Chondrocyte (in vitro differentiated cells): ENCODE measurements around the gene ZNF700. TPM values are rescaled to one million over a fixed set of nuclear protein-coding genes. Genes with fewer than 3 reads are reported as not detected.
"Not testable (repeated sequence)": the region's sequence is repeated elsewhere in the genome, so short reads cannot be mapped to it uniquely, and the experiment has no call there.

Experiments used
- DNase-seq: peaks from one replicate; pipeline ENCODE4 v3.0.0; 2021; ENCODE audit warnings: mixed read lengths, low spot score
- H3K27ac Mint-ChIP-seq: one replicate; pipeline ENCODE4 v1.8.0; 2021; ENCODE audit warnings: mild to moderate bottlenecking, moderate library complexity, mixed read lengths; ENCODE audit not compliant: unreplicated experiment
- H3K27me3 Mint-ChIP-seq: 2 replicates; pipeline ENCODE4 v1.8.0; 2021; ENCODE audit warnings: low read depth, mixed read lengths
- H3K36me3 Mint-ChIP-seq: 2 replicates; pipeline ENCODE4 v1.8.0; 2021; ENCODE audit warnings: low read depth, mixed read lengths
- H3K4me1 Mint-ChIP-seq: 2 replicates; pipeline ENCODE4 v1.8.0; 2021; ENCODE audit warnings: low read depth, mild to moderate bottlenecking, mixed read lengths
- H3K4me3 Mint-ChIP-seq: one replicate; pipeline ENCODE4 v1.8.0; 2021; ENCODE audit warnings: mild to moderate bottlenecking, moderate library complexity, mixed read lengths; ENCODE audit not compliant: unreplicated experiment
- H3K9me3 Mint-ChIP-seq: 2 replicates; pipeline ENCODE4 v1.8.0; 2021; ENCODE audit warnings: low read depth, mixed read lengths
- CTCF ChIP-seq: fragments of 200-600 bp; sonication (generic); IDR thresholded peaks from 2 replicates; pipeline ENCODE4 v1.5.0; 2021; ENCODE audit warnings: antibody characterized with exemption, mild to moderate bottlenecking, moderate library complexity
- total RNA-seq: library from RNA; stranded (reverse); gene quantifications from 3 replicates; pipeline ENCODE4 v1.2.1, GENCODE V29; 2021

ZNF700 gene
- total RNA-seq, 1 donor from 2014 or later = 5.5 TPM

- no peak for DNase-seq
- H3K27me3 Mint-ChIP-seq = no peaks in the 10 kb centered on the region
- H3K4me3 Mint-ChIP-seq = no peak overlapping the region
- no peak overlapping the region for H3K27ac Mint-ChIP-seq
- H3K9me3 Mint-ChIP-seq = peaks cover 18% of the 10 kb centered on the region
- peaks cover 9% of the 10 kb centered on the region for H3K4me1 Mint-ChIP-seq
- H3K36me3 Mint-ChIP-seq = peaks cover 6% of the 10 kb centered on the region
- TF ChIP-seq CTCF = peak; percentile 38
Observed at GRCh38 chr19:11984986-11985385, 60.1 kb downstream of the ZNF700 start.

- Mint-ChIP-seq H3K27ac (no peak overlapping the region), H3K4me1 (peaks cover 9% of the 10 kb centered on the region), H3K27me3 (no peaks in the 10 kb centered on the region), H3K9me3 (peaks cover 9% of the 10 kb centered on the region), H3K4me3 (no peak overlapping the region), H3K36me3 (no peaks in the 10 kb centered on the region)
- DNase-seq = no peak
- no peak for TF ChIP-seq CTCF
Observed at GRCh38 chr19:11986754-11987153, 61.8 kb downstream of the ZNF700 start.

- Mint-ChIP-seq H3K9me3 (peaks cover 3% of the 10 kb centered on the region), H3K4me1 (peaks cover 13% of the 10 kb centered on the region), H3K27ac (peak overlapping the region; percentile 98), H3K4me3 (peak overlapping the region; percentile 98), H3K27me3 (no peaks in the 10 kb centered on the region), H3K36me3 (no peaks in the 10 kb centered on the region)
- TF ChIP-seq CTCF = no peak
- DNase-seq = peak; percentile 98
Observed at GRCh38 chr19:11987405-11988281, 62.7 kb downstream of the ZNF700 start.

- no peak overlapping the region for H3K27ac Mint-ChIP-seq
- no peak overlapping the region for H3K4me3 Mint-ChIP-seq
- H3K27me3 Mint-ChIP-seq = no peaks in the 10 kb centered on the region
- no peak for DNase-seq
- H3K9me3 Mint-ChIP-seq = no peaks in the 10 kb centered on the region
- H3K36me3 Mint-ChIP-seq = no peaks in the 10 kb centered on the region
- H3K4me1 Mint-ChIP-seq = peaks cover 13% of the 10 kb centered on the region
- peak; percentile 27 for TF ChIP-seq CTCF
Observed at GRCh38 chr19:11989112-11989456, 64.2 kb downstream of the ZNF700 start.

- H3K4me1 Mint-ChIP-seq = peaks cover 20% of the 10 kb centered on the region
- not testable (repeated sequence) for DNase-seq, H3K4me3 Mint-ChIP-seq, H3K27ac Mint-ChIP-seq, H3K27me3 Mint-ChIP-seq, H3K36me3 Mint-ChIP-seq, H3K9me3 Mint-ChIP-seq
Observed at GRCh38 chr19:11991921-11992320, 67.0 kb downstream of the ZNF700 start.

- no peak for DNase-seq
- no peak for TF ChIP-seq CTCF
- Mint-ChIP-seq H3K27me3 (no peaks in the 10 kb centered on the region), H3K4me1 (peaks cover 21% of the 10 kb centered on the region), H3K9me3 (no peaks in the 10 kb centered on the region), H3K4me3 (no peak overlapping the region), H3K36me3 (no peaks in the 10 kb centered on the region), H3K27ac (peak overlapping the region; percentile 65)
Observed at GRCh38 chr19:11995174-11995573, 70.3 kb downstream of the ZNF700 start.
